ENCODE data around the gene NMNAT2. TPM values are rescaled to one million over a fixed set of nuclear protein-coding genes. Genes with fewer than 3 reads are reported as not detected.

NMNAT2 gene
- polyA plus RNA-seq (2011; rRNA removed) (1.4 and 2.1 TPM in 2 replicates), polyA minus RNA-seq (2011; rRNA and poly(A)+ RNA removed) (2.2 and 6.5 TPM in 2 replicates)

- H3K36me3 ChIP-seq (ENCODE audit: control insufficient read depth, insufficient read depth, low read length), result no peaks in the 10 kb centered on the region
- no peak for DNase-seq (ENCODE audit: low read depth)
- H3K4me3 ChIP-seq (ENCODE audit: low read depth, low read length), result no peak within 1 kb of the TSS
- ChIA-PET CTCF (no interaction called here), POLR2A (no interaction called here)
- peaks cover 37% of the 10 kb centered on the region for H3K27me3 ChIP-seq (ENCODE audit: control insufficient read depth, insufficient read depth, low read length)
- no peak for TF ChIP-seq CTCF (IDR thresholded peaks at IDR 0.05; ENCODE audit: insufficient read depth, low read depth, low read length)
Measured at GRCh38 chr1:183417772-183418491, at the start of gene NMNAT2. Gene NMNAT2, minus strand, starts transcription at chr1:183418380. Its CDS starts 113 bp downstream, at chr1:183418267.

GRCh38 chr1:183467687-183468086 is 49.5 kb upstream of the NMNAT2 start:
- Histone ChIP-seq H3K4me3 (ENCODE audit: low read depth, low read length) (no peak overlapping the region), H3K36me3 (ENCODE audit: control insufficient read depth, insufficient read depth, low read length) (no peaks in the 10 kb centered on the region), H3K27me3 (ENCODE audit: control insufficient read depth, insufficient read depth, low read length) (no peaks in the 10 kb centered on the region)
- TF ChIP-seq CTCF (IDR thresholded peaks at IDR 0.05; ENCODE audit: insufficient read depth, low read depth, low read length), result no peak
- no peak for DNase-seq (ENCODE audit: low read depth)
- ChIA-PET POLR2A (no interaction called here), CTCF (no interaction called here)

GRCh38 chr1:183466781-183467180 is 48.6 kb upstream of the NMNAT2 start:
- DNase-seq (ENCODE audit: low read depth), result no peak
- POLR2A ChIA-PET, result no interaction called here
- CTCF ChIA-PET, result no interaction called here
- no peaks in the 10 kb centered on the region for H3K36me3 ChIP-seq (ENCODE audit: control insufficient read depth, insufficient read depth, low read length)
- H3K27me3 ChIP-seq (ENCODE audit: control insufficient read depth, insufficient read depth, low read length), result no peaks in the 10 kb centered on the region
- no peak overlapping the region for H3K4me3 ChIP-seq (ENCODE audit: low read depth, low read length)
- TF ChIP-seq CTCF (IDR thresholded peaks at IDR 0.05; ENCODE audit: insufficient read depth, low read depth, low read length), result no peak

- no peaks in the 10 kb centered on the region for H3K36me3 ChIP-seq (ENCODE audit: control insufficient read depth, insufficient read depth, low read length)
- TF ChIP-seq CTCF (IDR thresholded peaks at IDR 0.05; ENCODE audit: insufficient read depth, low read depth, low read length), result no peak
- no peak for DNase-seq (ENCODE audit: low read depth)
- POLR2A ChIA-PET, result no interaction called here
- no peaks in the 10 kb centered on the region for H3K27me3 ChIP-seq (ENCODE audit: control insufficient read depth, insufficient read depth, low read length)
- H3K4me3 ChIP-seq (ENCODE audit: low read depth, low read length), result no peak overlapping the region
- CTCF ChIA-PET, result no interaction called here
Measured at GRCh38 chr1:183463566-183463965, 45.4 kb upstream of the NMNAT2 start.

GRCh38 chr1:183461350-183461749 is 43.2 kb upstream of the NMNAT2 start:
- ChIA-PET CTCF (no interaction called here), POLR2A (no interaction called here)
- no peak overlapping the region for H3K4me3 ChIP-seq (ENCODE audit: low read depth, low read length)
- no peaks in the 10 kb centered on the region for H3K36me3 ChIP-seq (ENCODE audit: control insufficient read depth, insufficient read depth, low read length)
- TF ChIP-seq CTCF (IDR thresholded peaks at IDR 0.05; ENCODE audit: insufficient read depth, low read depth, low read length), result no peak
- no peak for DNase-seq (ENCODE audit: low read depth)
- H3K27me3 ChIP-seq (ENCODE audit: control insufficient read depth, insufficient read depth, low read length), result no peaks in the 10 kb centered on the region; the same call in 1 of the 2 replicates
